GM12865 (cell line): ENCODE data around the gene ZSCAN20.
A peak's percentile ranks its signal among the peaks of the same experiment; 100 is the strongest.

Experiments used
- DNase-seq: peaks from one replicate; pipeline ENCODE4 v3.0.0; 2010; ENCODE audit warnings: low read depth
- H3K4me3 ChIP-seq: 2 replicates; pipeline ENCODE4 v1.5.1; 2011; ENCODE audit warnings: mild to moderate bottlenecking, low read depth, low read length, control low read depth
- TF ChIP-seq, protein P1 (sequence below): IDR thresholded peaks from 2 replicates; pipeline ENCODE4 v1.5.1; 2011; ENCODE audit warnings: low read length, control low read depth, low read depth, inconsistent platforms; ENCODE audit not compliant: insufficient read depth; ENCODE audit errors: missing control alignments

The ZSCAN20 gene

DNA sequence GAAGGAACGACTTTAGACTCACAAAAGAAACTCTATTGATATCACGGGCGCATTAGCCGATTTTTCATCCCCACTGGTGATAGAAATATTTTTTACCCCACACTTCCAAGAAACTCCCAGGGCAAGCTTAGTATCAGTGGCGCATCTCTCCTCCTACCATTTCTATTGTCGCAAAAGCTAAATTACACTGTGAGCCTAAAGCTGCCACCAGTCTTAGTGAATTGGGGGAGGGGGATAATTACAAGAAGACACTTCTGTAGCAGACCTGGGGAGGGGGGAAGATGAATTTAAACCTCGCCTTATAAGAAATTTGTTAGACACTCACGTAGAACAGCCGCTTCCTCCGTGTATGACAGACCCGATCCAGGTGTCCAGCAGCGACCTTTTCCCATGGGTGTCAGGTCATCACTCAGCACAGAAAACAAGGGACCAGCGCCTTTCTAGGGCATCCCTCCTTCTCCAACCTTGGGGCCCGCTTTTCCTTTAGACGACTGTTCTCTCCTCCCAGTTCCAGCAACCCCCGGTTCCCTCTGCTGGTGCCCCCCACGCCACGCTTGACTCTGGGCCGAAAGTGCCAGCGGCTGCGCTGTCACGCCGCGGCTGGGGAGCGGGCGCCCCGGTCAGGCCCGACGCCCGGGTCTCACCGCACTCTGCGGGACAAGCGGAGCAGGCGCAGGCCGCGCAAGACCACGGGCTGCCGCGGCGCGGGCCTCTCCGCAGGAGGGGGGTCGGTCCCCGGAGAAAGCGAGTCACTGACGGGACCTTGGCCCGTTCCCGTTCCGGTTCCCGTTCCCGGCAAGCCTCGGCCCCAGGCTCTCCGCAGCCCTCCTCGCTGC lies 42.4 kb upstream of the ZSCAN20 start:
- peak; percentile 34 for DNase-seq

DNA sequence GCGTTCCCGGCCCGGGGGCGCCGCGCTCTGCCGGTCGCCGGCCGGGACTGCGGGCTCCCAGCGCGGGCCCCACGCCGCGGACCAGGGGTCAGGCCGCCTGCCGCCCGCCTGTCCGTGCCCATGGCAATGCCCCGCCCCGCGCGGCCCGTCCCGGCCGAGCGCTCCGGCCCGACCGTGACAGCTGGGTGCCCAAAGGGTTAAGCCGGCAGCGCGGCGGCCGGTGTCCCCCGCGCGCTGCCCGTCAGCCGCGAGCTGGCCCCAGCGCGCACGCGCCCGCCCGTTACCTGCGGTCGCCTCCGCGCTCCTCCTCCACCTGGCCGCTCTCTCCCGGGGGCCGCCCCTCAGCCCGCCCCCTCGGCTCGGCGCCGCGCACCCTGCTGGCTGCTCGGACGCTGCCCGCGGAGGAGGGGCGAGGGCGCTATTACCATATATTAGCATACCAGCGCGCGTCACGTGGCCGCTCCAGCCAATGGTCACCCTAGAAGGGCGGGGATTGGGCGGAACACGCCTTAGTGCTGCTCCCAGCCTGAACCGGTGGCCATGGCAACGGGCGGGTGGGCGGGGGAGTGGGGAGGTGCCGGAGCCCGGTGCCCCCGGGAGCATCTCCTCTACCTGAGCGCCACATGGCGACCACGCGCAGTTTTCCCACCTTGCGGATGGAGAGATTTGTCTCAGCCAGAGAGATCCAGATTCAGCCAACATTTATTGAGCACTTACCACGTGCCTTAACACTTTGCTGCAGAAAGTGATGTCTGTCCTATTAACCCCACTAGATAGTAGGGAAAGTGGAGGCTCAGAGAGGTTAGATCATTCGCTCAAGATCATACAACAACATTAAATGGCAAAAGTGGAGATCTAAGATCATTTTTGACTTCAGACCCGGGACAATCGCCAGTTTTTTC lies 41.5 kb upstream of the ZSCAN20 start, which contains the start of gene PHC2:
Gene PHC2 (minus strand): TSS at position 404 of the 902 bp plus-strand sequence. CDS start 55,556 bp downstream, outside the sequence.
- peak; percentile 94 for DNase-seq
- TF ChIP-seq, protein P1, sequence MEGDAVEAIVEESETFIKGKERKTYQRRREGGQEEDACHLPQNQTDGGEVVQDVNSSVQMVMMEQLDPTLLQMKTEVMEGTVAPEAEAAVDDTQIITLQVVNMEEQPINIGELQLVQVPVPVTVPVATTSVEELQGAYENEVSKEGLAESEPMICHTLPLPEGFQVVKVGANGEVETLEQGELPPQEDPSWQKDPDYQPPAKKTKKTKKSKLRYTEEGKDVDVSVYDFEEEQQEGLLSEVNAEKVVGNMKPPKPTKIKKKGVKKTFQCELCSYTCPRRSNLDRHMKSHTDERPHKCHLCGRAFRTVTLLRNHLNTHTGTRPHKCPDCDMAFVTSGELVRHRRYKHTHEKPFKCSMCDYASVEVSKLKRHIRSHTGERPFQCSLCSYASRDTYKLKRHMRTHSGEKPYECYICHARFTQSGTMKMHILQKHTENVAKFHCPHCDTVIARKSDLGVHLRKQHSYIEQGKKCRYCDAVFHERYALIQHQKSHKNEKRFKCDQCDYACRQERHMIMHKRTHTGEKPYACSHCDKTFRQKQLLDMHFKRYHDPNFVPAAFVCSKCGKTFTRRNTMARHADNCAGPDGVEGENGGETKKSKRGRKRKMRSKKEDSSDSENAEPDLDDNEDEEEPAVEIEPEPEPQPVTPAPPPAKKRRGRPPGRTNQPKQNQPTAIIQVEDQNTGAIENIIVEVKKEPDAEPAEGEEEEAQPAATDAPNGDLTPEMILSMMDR = peak; percentile 16
- H3K4me3 ChIP-seq = peak within 1 kb of the TSS; percentile 22

More for the DNA sequence above, 42.4 kb upstream of the ZSCAN20 start:
- TF ChIP-seq, protein P1 = peak; percentile 33
- H3K4me3 ChIP-seq = peak overlapping the region; percentile 22

DNA sequence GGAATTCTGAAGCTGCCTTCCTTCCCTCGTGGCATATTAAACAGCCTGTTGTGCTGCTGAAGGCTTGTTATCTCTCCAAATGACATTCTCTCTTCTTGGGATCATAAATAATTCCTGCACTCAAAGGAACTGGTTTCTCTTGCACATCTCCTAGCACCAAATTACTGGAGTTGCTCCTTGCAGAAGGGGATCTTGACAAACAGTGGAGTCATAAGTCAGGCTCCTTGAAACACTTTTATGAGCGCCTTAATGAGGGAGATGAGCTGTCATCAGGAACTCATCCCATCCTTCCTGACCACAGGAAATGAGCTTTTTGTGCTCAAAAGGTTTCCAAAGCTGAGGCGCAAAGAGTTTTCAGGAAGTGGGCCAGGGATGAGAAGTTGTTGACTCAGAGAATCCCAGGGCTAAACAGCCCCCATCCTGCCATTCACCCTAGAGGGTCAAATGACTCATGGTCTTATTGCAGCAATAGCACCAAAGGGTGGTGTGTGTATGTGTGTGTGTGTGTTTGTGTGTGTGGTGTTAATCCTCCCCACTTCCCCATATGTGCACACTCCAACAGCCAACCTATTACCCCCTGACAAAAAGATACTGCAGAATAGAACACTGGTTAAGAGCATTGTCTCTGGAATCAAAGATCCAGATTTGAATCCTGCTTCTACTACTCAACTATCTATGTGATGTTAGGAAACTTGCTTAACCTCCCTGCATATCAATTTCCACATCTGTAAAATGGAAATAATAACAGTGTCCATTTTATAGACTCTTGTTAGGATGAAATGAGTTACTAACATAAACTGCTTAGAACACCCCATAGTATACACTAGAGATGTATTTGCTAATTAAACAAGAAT lies 38.7 kb upstream of the ZSCAN20 start:
- TF ChIP-seq, protein P1 = no peak
- H3K4me3 ChIP-seq = no peak overlapping the region

DNA sequence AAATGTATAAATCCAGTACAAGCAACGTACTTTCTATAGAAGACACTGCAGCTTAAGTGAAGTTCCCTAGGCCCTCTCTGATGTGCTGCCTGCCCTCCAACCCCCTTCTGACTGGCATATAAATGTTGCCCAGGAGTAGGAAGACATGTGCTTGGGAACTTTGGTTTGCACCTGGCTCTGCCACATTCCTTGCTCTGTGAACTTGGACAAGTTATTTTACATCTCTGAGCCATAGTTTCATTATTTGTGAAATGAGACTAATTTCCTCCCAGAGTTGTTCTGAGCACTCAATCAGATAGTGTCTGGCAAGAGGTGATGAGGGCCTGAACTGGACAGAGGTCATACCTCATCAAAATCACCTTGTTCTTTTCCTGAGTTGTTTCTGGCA lies 38.1 kb upstream of the ZSCAN20 start:
- H3K4me3 ChIP-seq = no peak overlapping the region
- TF ChIP-seq, protein P1 = no peak
- no peak for DNase-seq

More for the DNA sequence above, 38.7 kb upstream of the ZSCAN20 start:
- DNase-seq = no peak

DNA sequence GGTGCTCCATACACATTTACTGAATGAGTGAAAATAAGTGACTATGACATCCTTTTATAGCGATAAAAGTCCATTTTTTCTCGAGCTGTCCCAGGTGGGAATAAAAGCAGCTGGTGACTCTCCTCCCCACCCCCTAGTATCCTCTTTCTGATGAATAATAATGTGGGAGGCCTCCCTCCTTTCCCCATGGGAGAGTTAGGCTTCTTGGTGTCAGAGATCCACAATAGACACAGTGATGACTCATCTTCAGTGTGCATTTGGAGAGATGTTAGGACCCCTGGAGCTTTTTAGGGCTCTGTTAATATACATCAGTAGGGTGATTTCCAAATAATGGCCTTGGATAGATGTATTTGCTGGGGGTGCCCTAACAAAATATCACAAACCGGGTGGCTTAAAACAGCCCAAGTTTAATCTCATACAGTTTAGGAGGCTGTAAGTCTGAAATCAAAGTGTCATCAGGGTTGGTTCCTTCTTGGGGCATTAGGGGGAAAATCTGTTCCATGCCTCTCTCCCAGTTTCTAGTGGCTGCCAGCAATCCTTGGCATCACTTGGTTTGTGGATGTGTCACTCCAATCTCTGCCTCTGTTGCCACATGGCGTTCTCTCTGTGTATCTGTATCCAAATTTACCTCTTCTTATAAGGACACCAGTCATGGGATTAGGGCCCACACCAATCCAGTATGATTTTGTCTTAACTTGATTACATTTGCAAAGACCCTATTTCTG lies 37.2 kb upstream of the ZSCAN20 start:
- TF ChIP-seq, protein P1 = no peak
- no peak overlapping the region for H3K4me3 ChIP-seq
- DNase-seq = no peak
